K562 (cell line): ENCODE results near the gene TEX14.

Experiments used
- CBX2 ChIP-seq: fragments of 200-600 bp; sonication (generic); IDR thresholded peaks from one replicate; pipeline ENCODE4 v1.6.1; 2012; ENCODE audit warnings: mild to moderate bottlenecking, low read length, inconsistent platforms; ENCODE audit not compliant: insufficient read depth, poor library complexity, severe bottlenecking
- CBX5 ChIP-seq: IDR thresholded peaks from 2 replicates; pipeline ENCODE4 v1.6.1; 2014; ENCODE audit warnings: low read depth, borderline replicate concordance
- DNMT1 ChIP-seq: fragments of 450-650 bp; IDR thresholded peaks from 2 replicates; pipeline ENCODE4 v1.6.1; 2016; ENCODE audit warnings: antibody characterized with exemption, mild to moderate bottlenecking
- FOXM1 ChIP-seq, 2 experiments: fragments of 450-650 bp in 1 of 2; sonication (generic) in 1 of 2; formaldehyde crosslinking in 1 of 2; IDR thresholded peaks; 2 replicates each; pipeline versions ENCODE4 v1.6.1 to v1.9.0; 2017 to 2022; ENCODE audit warnings: low read depth in 2 of 2, mild to moderate bottlenecking in 2 of 2, missing genetic modification reagents in 1 of 2, moderate library complexity in 1 of 2
- HDAC2 ChIP-seq: fragments of 450-650 bp; IDR thresholded peaks from 2 replicates; pipeline ENCODE4 v1.6.1; 2016; ENCODE audit warnings: mild to moderate bottlenecking
- HNRNPH1 ChIP-seq: fragments of 200-400 bp; formaldehyde crosslinking; optimal IDR thresholded peaks from 2 replicates; pipeline ENCODE3; 2017; ENCODE audit warnings: low read depth, mild to moderate bottlenecking, low read length, moderate library complexity
- NFXL1 ChIP-seq: fragments of 450-650 bp; formaldehyde crosslinking; IDR thresholded peaks from 2 replicates; pipeline ENCODE4 v1.4.0; 2021; ENCODE audit warnings: mild to moderate bottlenecking
- POLR2G ChIP-seq: fragments of 200-400 bp; formaldehyde crosslinking; IDR thresholded peaks from 2 replicates; pipeline ENCODE4 v1.6.1; 2017; ENCODE audit warnings: low read depth, mild to moderate bottlenecking, antibody characterized with exemption, low read length, moderate library complexity
- SREBF2 ChIP-seq: sonication (generic); formaldehyde crosslinking; IDR thresholded peaks from 2 replicates; pipeline ENCODE4 v1.4.0; 2020; ENCODE audit warnings: mild to moderate bottlenecking, missing genetic modification reagents
- SRSF1 ChIP-seq: fragments of 200-400 bp; formaldehyde crosslinking; IDR thresholded peaks from 2 replicates; pipeline ENCODE4 v1.6.1; 2017; ENCODE audit warnings: mild to moderate bottlenecking, low read depth, low read length, moderate library complexity
- TCF7 ChIP-seq: sonication (generic); IDR thresholded peaks from 2 replicates; pipeline ENCODE4 v1.6.1; 2016; ENCODE audit warnings: antibody characterized with exemption, borderline replicate concordance
- ZNF41 ChIP-seq: fragments of 250-450 bp; sonication (Bioruptor Pico); conservative IDR thresholded peaks from 2 replicates; pipeline ENCODE4 v1.4.0; 2020; ENCODE audit warnings: mild to moderate bottlenecking
- ZZZ3 ChIP-seq: fragments of 450-650 bp; IDR thresholded peaks from 2 replicates; pipeline ENCODE4 v1.6.1; 2016; ENCODE audit warnings: antibody characterized with exemption, mild to moderate bottlenecking, moderate library complexity
- TF ChIP-seq, protein P1 (sequence below), 3 experiments: IDR thresholded peaks in 2 of 3; conservative IDR thresholded peaks in 1 of 3; 2 replicates each; pipeline ENCODE4 v1.5.1; 2011 to 2012; ENCODE audit warnings: low read length in 3 of 3, mild to moderate bottlenecking in 3 of 3, control low read depth in 2 of 3, improper control_type of control experiment in 1 of 3, inconsistent platforms in 1 of 3, low read depth in 1 of 3, mixed read lengths in 1 of 3, moderate library complexity in 1 of 3; ENCODE audit not compliant: insufficient read depth in 2 of 3

DNA sequence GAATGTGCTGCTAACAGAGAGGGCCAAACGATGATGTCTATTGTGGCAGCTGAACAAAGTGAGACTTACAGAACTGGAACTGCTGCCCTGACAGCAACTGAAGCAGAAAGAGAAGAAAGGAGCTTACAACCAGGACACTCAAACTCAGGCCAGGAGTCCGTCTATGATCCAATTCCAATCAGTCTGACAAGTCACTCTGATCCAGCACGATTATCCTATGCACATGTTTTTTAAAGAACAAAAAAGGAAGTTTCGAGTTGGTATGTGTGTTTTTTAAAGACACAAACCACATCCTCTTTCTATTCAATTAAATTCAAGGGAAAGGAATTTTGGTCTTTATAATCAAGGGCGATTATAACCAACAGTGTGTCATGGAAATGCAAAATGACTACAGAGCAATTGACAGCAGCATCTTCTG is 135.0 kb downstream of the TEX14 start:
- no peak for TF ChIP-seq SRSF1
- no peak for TF ChIP-seq CBX2
- no peak for TF ChIP-seq CBX5
- TF ChIP-seq ZNF41 (CRISPR knock-in tag), result no peak
- no peak for TF ChIP-seq TCF7
- no peak for TF ChIP-seq DNMT1
- TF ChIP-seq, protein P1, sequence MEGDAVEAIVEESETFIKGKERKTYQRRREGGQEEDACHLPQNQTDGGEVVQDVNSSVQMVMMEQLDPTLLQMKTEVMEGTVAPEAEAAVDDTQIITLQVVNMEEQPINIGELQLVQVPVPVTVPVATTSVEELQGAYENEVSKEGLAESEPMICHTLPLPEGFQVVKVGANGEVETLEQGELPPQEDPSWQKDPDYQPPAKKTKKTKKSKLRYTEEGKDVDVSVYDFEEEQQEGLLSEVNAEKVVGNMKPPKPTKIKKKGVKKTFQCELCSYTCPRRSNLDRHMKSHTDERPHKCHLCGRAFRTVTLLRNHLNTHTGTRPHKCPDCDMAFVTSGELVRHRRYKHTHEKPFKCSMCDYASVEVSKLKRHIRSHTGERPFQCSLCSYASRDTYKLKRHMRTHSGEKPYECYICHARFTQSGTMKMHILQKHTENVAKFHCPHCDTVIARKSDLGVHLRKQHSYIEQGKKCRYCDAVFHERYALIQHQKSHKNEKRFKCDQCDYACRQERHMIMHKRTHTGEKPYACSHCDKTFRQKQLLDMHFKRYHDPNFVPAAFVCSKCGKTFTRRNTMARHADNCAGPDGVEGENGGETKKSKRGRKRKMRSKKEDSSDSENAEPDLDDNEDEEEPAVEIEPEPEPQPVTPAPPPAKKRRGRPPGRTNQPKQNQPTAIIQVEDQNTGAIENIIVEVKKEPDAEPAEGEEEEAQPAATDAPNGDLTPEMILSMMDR (IDR thresholded peaks at IDR 0.05 in 2 of 3, conservative IDR thresholded peaks at IDR 0.05 in 1 of 3; ENCODE audit: insufficient read depth in 2 of 3, low read depth in 1 of 3, low read length in 3 of 3), result no peak
- TF ChIP-seq FOXM1 (IDR thresholded peaks at IDR 0.05; ENCODE audit: low read depth), result no peak
- TF ChIP-seq FOXM1 (CRISPR knock-in tag; IDR thresholded peaks at IDR 0.05; ENCODE audit: low read depth), result no peak
- TF ChIP-seq HNRNPH1, result no peak
- no peak for TF ChIP-seq NFXL1 (CRISPR knock-in tag)
- no peak for TF ChIP-seq SREBF2 (CRISPR knock-in tag)
- no peak for TF ChIP-seq HDAC2
- no peak for TF ChIP-seq ZZZ3
- TF ChIP-seq POLR2G, result no peak
